ENCODE measurements around the gene SFT2D1. TPM values are rescaled to one million over a fixed set of nuclear protein-coding genes. Genes with fewer than 3 reads are reported as not detected.

SFT2D1 gene
- total RNA-seq, 1 experiment from 2014 or later, result 40.2 TPM

DNA sequence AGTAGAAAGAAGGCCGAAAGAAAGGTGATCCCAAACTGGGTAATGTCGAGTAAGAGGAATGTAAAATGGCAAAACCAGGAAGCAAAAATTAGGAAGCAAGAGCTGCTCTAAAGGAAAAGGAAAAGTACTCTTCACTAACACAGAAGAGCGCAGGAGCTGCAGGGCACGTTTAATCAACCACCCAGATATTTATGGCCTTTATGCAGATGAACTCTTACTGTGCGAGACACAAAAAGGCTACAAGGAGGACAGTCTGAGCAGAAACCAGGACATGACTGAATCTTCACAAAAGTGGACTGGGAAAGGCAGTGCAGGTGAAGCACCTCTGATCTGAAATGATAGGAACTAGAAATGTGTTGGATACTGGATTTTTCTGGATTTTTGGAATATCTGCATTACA, 18.9 kb downstream of the SFT2D1 start:
- no peaks in the 10 kb centered on the region for H3K4me1 ChIP-seq (ENCODE audit: insufficient read depth, low read length)
- H2BK5ac ChIP-seq (ENCODE audit: insufficient read length, low read length), result no peak overlapping the region
- no peak overlapping the region for H3K14ac ChIP-seq (ENCODE audit: insufficient read depth, low read length)
- no peak overlapping the region for H3K4ac ChIP-seq (ENCODE audit: low read depth, low read length)
- H3K9me3 Mint-ChIP-seq, result no peaks in the 10 kb centered on the region
- no peaks in the 10 kb centered on the region for H3K79me2 ChIP-seq (ENCODE audit: insufficient read depth, low read length)
- H3K4me1 Mint-ChIP-seq, result peaks cover 3 to 10% of the 10 kb centered on the region in 2 experiments; a peak in 2 of 4 replicates
- H3K4me3 Mint-ChIP-seq, result no peak overlapping the region
- H2BK12ac ChIP-seq (ENCODE audit: insufficient read length, low read depth, low read length), result no peak overlapping the region
- H4K8ac ChIP-seq (replicated peaks; ENCODE audit: insufficient read length, low read depth, low read length), result no peak overlapping the region
- no peak overlapping the region for H2BK15ac ChIP-seq (ENCODE audit: low read depth, low read length)
- no peak overlapping the region for H3K23ac ChIP-seq (ENCODE audit: insufficient read length, low read depth, low read length)
- H3K27ac Mint-ChIP-seq, result peak overlapping the region in 2 of 3 experiments; percentile 6 to 20; a peak in 3 of 7 replicates
- H3K27ac ChIP-seq (ENCODE audit: insufficient read length, low read depth, low read length), result no peak overlapping the region
- no peaks in the 10 kb centered on the region for H3K23me2 ChIP-seq (ENCODE audit: insufficient read length, low read depth, low read length, poor library complexity, severe bottlenecking)
- H3K27me3 ChIP-seq (ENCODE audit: insufficient read depth, low read length), result no peaks in the 10 kb centered on the region
- no peak for DNase-seq
- H2AK5ac ChIP-seq (ENCODE audit: insufficient read length, low read length), result no peak overlapping the region
- no peak overlapping the region for H2BK20ac ChIP-seq (ENCODE audit: low read depth, low read length, poor library complexity, severe bottlenecking)
- no peak overlapping the region for H3K18ac ChIP-seq (ENCODE audit: insufficient read length, low read depth, low read length)
- no CpG with 5 or more reads among the region's 5 CpGs for WGBS (ENCODE audit: extremely low coverage, insufficient read length, low lambda C conversion rate)
- TF ChIP-seq, protein P1, sequence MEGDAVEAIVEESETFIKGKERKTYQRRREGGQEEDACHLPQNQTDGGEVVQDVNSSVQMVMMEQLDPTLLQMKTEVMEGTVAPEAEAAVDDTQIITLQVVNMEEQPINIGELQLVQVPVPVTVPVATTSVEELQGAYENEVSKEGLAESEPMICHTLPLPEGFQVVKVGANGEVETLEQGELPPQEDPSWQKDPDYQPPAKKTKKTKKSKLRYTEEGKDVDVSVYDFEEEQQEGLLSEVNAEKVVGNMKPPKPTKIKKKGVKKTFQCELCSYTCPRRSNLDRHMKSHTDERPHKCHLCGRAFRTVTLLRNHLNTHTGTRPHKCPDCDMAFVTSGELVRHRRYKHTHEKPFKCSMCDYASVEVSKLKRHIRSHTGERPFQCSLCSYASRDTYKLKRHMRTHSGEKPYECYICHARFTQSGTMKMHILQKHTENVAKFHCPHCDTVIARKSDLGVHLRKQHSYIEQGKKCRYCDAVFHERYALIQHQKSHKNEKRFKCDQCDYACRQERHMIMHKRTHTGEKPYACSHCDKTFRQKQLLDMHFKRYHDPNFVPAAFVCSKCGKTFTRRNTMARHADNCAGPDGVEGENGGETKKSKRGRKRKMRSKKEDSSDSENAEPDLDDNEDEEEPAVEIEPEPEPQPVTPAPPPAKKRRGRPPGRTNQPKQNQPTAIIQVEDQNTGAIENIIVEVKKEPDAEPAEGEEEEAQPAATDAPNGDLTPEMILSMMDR (conservative IDR thresholded peaks at IDR 0.05), result no peak
- H4K91ac ChIP-seq (ENCODE audit: insufficient read length, low read depth, low read length), result no peak overlapping the region
- no peak overlapping the region for H2AFZ ChIP-seq (ENCODE audit: low read length)
- no peaks in the 10 kb centered on the region for H4K20me1 ChIP-seq (ENCODE audit: control insufficient read depth, insufficient read depth, insufficient read length)
- no peak overlapping the region for H4K5ac ChIP-seq (ENCODE audit: insufficient read length, low read depth, low read length)
- H3K36me3 Mint-ChIP-seq (ENCODE audit: insufficient read depth in 1 of 3, low read depth in 3 of 3), result peaks cover 12 to 63% (median 42%) of the 10 kb centered on the region in 3 experiments; a peak in 6 of 7 replicates
- no peaks in the 10 kb centered on the region for H3K79me1 ChIP-seq (ENCODE audit: insufficient read depth, low read depth, low read length, poor library complexity, severe bottlenecking)
- no peak overlapping the region for H3K9ac ChIP-seq (ENCODE audit: extremely low read depth, insufficient read length, low read length)
- H3T11ph ChIP-seq (ENCODE audit: low read length), result no peak overlapping the region
- no peak overlapping the region for H2BK120ac ChIP-seq (ENCODE audit: low read depth, low read length, poor library complexity, severe bottlenecking)
- no peak overlapping the region for H3K56ac ChIP-seq (ENCODE audit: insufficient read length, low read depth, low read length)
- H3K4me2 ChIP-seq (ENCODE audit: insufficient read depth, insufficient read length, low read length), result no peak overlapping the region
- no peaks in the 10 kb centered on the region for H3K9me3 ChIP-seq (ENCODE audit: control insufficient read depth, low read depth, low read length)
- no peaks in the 10 kb centered on the region; the same call in 1 of the 2 replicates for H3K27me3 Mint-ChIP-seq (ENCODE audit: low read depth)
